Cardiac muscle cell (in vitro differentiated cells and primary cell): ENCODE data around the gene BHMT2. TPM values are rescaled to one million over a fixed set of nuclear protein-coding genes. Genes with fewer than 3 reads are reported as not detected.

Experiments
- DNase-seq, 2 donors: peaks; one replicate each; pipeline versions ENCODE4 v3.0.0 to v3.0.0-alpha.2; 2010 to 2017; ENCODE audit warnings: low read depth in 1 of 2, low spot score in 1 of 2
- H3K27ac ChIP-seq: fragments of 200-600 bp; sonication (generic); 2 replicates; pipeline ENCODE4 v1.5.1; 2016
- H3K27me3 ChIP-seq: fragments of 200-600 bp; sonication (generic); 2 replicates; pipeline ENCODE4 v1.6.0; 2016; ENCODE audit warnings: control low read depth
- H3K36me3 ChIP-seq: fragments of 200-600 bp; sonication (generic); 2 replicates; pipeline ENCODE4 v1.5.1; 2016; ENCODE audit warnings: control low read depth
- H3K4me1 ChIP-seq: fragments of 200-600 bp; sonication (generic); 2 replicates; pipeline ENCODE4 v1.8.1; 2017; ENCODE audit warnings: low read depth, mild to moderate bottlenecking, mixed run types
- H3K4me3 ChIP-seq: fragments of 200-600 bp; sonication (generic); 2 replicates; pipeline ENCODE4 v1.5.1; 2016; ENCODE audit warnings: mild to moderate bottlenecking
- H3K9me3 ChIP-seq: fragments of 200-600 bp; sonication (generic); 2 replicates; pipeline ENCODE4 v1.5.1; 2017; ENCODE audit warnings: low read depth, mild to moderate bottlenecking, control low read depth
- polyA plus RNA-seq: library from polyadenylated mRNA; unstranded; fragments of >200 nt; fragmentation: Nextera tagmentation; extraction: Ambion mirVana; gene quantifications from 2 replicates; pipeline ENCODE4 v1.2.1, GENCODE V29; 2016
- total RNA-seq: library from RNA; depleted of rRNA; stranded (reverse); fragments of >200 nt; gene quantifications from 2 replicates; pipeline ENCODE4 v1.2.3, GENCODE V29; 2016
- TF ChIP-seq, protein P1 (sequence below): IDR thresholded peaks from 2 replicates; pipeline ENCODE4 v1.5.1; 2012; ENCODE audit warnings: low read depth, mild to moderate bottlenecking, low read length

The BHMT2 gene
- total and polyA plus RNA-seq, 2 experiments from 2014 or later = not detected

DNA sequence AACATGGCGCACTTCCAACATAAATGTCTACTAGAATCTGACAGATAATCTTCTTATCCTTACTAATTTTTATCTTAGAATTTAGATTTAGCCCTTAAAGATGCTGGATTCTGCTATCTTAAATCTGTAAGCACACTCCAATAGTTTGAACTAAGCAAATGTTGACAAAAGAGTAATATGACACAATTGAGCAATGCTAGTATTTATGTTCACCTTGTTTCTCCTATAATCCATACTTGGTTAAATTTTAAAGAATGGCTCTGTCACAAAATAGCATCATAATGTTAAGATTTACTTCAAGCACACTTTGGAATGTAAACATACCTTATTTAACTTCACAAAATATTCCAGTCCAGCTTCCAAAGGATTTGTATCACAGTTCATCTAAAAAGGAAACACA lies 45.6 kb upstream of the BHMT2 start:
- TF ChIP-seq, protein P1, sequence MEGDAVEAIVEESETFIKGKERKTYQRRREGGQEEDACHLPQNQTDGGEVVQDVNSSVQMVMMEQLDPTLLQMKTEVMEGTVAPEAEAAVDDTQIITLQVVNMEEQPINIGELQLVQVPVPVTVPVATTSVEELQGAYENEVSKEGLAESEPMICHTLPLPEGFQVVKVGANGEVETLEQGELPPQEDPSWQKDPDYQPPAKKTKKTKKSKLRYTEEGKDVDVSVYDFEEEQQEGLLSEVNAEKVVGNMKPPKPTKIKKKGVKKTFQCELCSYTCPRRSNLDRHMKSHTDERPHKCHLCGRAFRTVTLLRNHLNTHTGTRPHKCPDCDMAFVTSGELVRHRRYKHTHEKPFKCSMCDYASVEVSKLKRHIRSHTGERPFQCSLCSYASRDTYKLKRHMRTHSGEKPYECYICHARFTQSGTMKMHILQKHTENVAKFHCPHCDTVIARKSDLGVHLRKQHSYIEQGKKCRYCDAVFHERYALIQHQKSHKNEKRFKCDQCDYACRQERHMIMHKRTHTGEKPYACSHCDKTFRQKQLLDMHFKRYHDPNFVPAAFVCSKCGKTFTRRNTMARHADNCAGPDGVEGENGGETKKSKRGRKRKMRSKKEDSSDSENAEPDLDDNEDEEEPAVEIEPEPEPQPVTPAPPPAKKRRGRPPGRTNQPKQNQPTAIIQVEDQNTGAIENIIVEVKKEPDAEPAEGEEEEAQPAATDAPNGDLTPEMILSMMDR = no peak
- H3K9me3 ChIP-seq = no peaks in the 10 kb centered on the region
- no peak for DNase-seq
- H3K4me3 ChIP-seq = no peak overlapping the region
- H3K27me3 ChIP-seq = peaks cover 4% of the 10 kb centered on the region
- H3K27ac ChIP-seq = no peak overlapping the region
- H3K36me3 ChIP-seq = no peaks in the 10 kb centered on the region
- peaks cover 3% of the 10 kb centered on the region for H3K4me1 ChIP-seq

DNA sequence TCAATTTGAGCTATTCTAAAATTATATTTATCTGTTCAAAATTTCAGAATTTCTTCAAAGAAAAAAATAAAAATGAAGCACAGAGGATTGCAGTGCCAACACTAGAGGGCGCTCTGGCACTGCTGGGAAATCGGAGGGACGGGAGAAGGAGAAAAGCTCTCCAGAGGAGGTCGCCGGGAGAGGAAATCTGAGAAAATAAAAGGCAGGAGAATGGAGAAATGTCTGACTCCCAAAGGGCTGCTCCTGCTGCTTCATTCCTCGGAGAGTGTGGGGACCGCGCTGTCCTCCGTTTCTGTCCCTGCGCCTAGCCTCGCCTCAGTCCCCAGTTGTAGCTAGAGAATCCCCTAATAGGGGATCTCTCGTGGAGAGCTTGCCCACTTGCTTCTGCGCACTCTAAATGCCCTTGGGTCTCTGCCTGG lies 44.5 kb upstream of the BHMT2 start:
- Histone ChIP-seq H3K4me3 (peak overlapping the region; percentile 22), H3K4me1 (peaks cover 3% of the 10 kb centered on the region), H3K9me3 (no peaks in the 10 kb centered on the region), H3K27me3 (peaks cover 4% of the 10 kb centered on the region), H3K36me3 (no peaks in the 10 kb centered on the region), H3K27ac (no peak overlapping the region)
- TF ChIP-seq, protein P1 = peak; percentile 90
- peak; percentile 77 to 83 for DNase-seq

DNA sequence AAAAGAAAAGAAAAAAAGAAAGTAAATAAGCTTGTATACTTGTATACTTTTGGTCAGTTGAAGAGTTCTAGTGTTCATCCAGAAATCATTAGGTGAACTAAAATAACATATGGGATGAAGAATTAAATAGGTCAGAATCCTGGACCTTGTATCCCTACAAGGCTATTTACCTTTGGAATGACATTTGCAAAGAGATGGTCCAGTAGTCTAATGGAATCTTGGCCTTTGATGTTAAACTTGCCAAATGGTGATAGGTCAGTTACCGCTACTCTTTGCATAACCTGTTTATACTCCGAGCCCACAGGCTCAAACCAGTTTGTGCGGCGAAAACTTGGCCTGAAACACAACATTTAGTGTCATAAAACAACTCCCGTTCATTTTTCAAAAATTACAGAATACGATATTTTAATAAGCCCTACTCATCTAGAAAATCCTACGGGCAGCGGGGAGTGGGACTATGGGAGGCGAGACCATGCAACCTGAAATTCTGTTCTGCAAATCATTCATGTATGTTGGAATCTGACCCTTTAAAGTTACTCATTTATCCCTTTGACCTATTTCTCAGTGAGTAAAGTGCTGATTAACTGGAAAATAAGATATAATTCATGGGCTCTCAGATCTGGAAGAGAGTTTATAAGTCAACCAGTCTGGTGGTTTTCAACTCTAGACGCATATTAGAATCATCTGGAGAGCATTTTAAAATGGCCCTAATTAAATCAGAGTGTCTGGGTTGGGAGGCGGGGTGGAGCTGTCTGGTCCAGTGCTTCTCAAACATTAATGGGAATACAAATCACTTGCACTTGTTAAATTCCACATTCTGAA lies 38.7 kb upstream of the BHMT2 start:
- TF ChIP-seq, protein P1 = no peak
- Histone ChIP-seq H3K4me3 (no peak overlapping the region), H3K4me1 (no peaks in the 10 kb centered on the region), H3K27me3 (no peaks in the 10 kb centered on the region), H3K27ac (no peak overlapping the region), H3K36me3 (no peaks in the 10 kb centered on the region), H3K9me3 (no peaks in the 10 kb centered on the region)
- no peak for DNase-seq

DNA sequence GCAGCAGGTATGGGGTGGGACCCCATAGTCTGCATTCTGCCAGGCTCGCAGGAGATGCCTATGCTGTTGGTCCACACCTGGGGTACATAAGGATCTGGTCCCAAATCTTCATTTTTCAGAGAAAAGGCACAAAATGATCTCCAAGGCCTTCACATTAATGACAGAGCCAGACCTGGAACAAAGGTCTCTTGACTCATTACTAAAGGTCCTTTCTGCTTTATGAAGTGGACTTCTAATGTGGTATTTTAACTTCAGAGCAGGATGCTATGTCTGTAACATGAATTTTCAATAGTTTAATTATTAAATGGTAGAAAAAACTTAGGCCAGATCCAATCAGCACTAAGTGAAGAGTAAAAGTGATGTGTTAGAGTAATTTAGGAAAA lies 38.1 kb upstream of the BHMT2 start:
- H3K4me3 ChIP-seq = no peak overlapping the region
- H3K4me1 ChIP-seq = no peaks in the 10 kb centered on the region
- no peak overlapping the region for H3K27ac ChIP-seq
- no peaks in the 10 kb centered on the region for H3K27me3 ChIP-seq
- no peaks in the 10 kb centered on the region for H3K9me3 ChIP-seq
- no peak for DNase-seq
- no peaks in the 10 kb centered on the region for H3K36me3 ChIP-seq
- TF ChIP-seq, protein P1 = no peak

DNA sequence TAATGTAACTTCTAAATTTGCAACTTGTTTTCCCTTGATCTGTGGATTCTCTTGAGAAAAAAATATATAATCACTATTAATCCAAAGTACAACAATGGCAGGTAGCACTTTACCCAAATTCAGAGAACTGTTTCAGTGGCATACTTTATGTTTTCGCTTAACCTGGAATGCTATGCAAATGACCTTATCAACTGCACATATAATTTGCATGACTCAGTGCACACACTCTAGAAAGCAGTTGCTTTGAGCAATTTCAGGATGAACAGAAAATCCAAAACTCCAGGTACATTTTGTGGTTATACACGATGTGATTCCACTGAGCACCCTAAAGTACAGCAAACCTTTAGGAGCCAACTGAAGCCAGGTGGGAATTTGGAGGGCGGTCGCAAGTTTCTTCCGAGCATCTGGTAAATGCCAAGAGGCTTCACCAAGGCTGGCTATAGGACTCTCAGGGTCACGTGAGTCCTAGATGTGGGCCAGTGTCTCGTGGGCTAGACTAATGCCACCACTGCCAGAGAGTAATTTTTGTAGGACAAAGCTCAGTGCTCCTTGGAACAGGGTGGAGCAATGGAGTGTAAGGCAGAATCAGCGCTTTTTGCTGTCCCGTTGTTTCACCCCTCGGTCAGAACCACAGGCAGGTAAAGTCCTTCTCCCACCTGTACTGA lies 37.4 kb upstream of the BHMT2 start:
- H3K4me3 ChIP-seq = no peak overlapping the region
- H3K27ac ChIP-seq = no peak overlapping the region
- no peaks in the 10 kb centered on the region for H3K4me1 ChIP-seq
- TF ChIP-seq, protein P1 = no peak
- H3K36me3 ChIP-seq = no peaks in the 10 kb centered on the region
- DNase-seq = no peak
- no peaks in the 10 kb centered on the region for H3K27me3 ChIP-seq
- H3K9me3 ChIP-seq = no peaks in the 10 kb centered on the region
